ES-I3 (cell line): ENCODE results near the gene ICAM1.

Experiments
- H3K36me3 ChIP-seq: 2 replicates; pipeline ENCODE4 v1.6.1; 2013; ENCODE audit warnings: mild to moderate bottlenecking, low read length, control low read depth, moderate library complexity; ENCODE audit not compliant: insufficient read depth
- H3K4me1 ChIP-seq: 2 replicates; pipeline ENCODE4 v1.6.1; 2013; ENCODE audit warnings: mild to moderate bottlenecking, control low read depth, low read length; ENCODE audit not compliant: insufficient read depth
- H3K9ac ChIP-seq: 2 replicates; pipeline ENCODE4 v1.6.1; 2013; ENCODE audit warnings: low read depth, mild to moderate bottlenecking, low read length, moderate library complexity
- H3K9me3 ChIP-seq: 2 replicates; pipeline ENCODE4 v1.6.1; 2013; ENCODE audit warnings: mild to moderate bottlenecking, low read length, moderate library complexity; ENCODE audit not compliant: control insufficient read depth, insufficient read depth

Gene ICAM1

GRCh38 chr19:10327793-10328192, 56.9 kb downstream of the ICAM1 start:
- H3K36me3 ChIP-seq, result peaks cover 23% of the 10 kb centered on the region

GRCh38 chr19:10328558-10329429, 57.9 kb downstream of the ICAM1 start:
- peaks cover 23% of the 10 kb centered on the region for H3K36me3 ChIP-seq
- peaks cover 4% of the 10 kb centered on the region; the same call in 1 of the 2 replicates for H3K4me1 ChIP-seq

More at GRCh38 chr19:10327793-10328192, 56.9 kb downstream of the ICAM1 start:
- Histone ChIP-seq H3K4me1 (peaks cover 4% of the 10 kb centered on the region; the same call in 1 of the 2 replicates), H3K9ac (no peak overlapping the region), H3K9me3 (no peaks in the 10 kb centered on the region)

GRCh38 chr19:10329555-10329954, 58.6 kb downstream of the ICAM1 start:
- Histone ChIP-seq H3K4me1 (peaks cover 4% of the 10 kb centered on the region; the same call in 1 of the 2 replicates), H3K36me3 (peaks cover 23% of the 10 kb centered on the region), H3K9ac (no peak overlapping the region), H3K9me3 (no peaks in the 10 kb centered on the region)

More at GRCh38 chr19:10328558-10329429, 57.9 kb downstream of the ICAM1 start:
- Histone ChIP-seq H3K9ac (no peak overlapping the region), H3K9me3 (no peaks in the 10 kb centered on the region)

GRCh38 chr19:10332158-10332964, 61.4 kb downstream of the ICAM1 start:
- Histone ChIP-seq H3K9me3 (no peaks in the 10 kb centered on the region), H3K36me3 (peaks cover 23% of the 10 kb centered on the region), H3K9ac (peak overlapping the region; percentile 98; the same call in 1 of the 2 replicates), H3K4me1 (peaks cover 4% of the 10 kb centered on the region; the same call in 1 of the 2 replicates)

GRCh38 chr19:10332965-10333757, 62.2 kb downstream of the ICAM1 start, which contains the start of gene RAVER1:
Gene RAVER1, minus strand, starts transcription at chr19:10333529. Its CDS starts 22 bp downstream, at chr19:10333507.
- peaks cover 4% of the 10 kb centered on the region; the same call in 1 of the 2 replicates for H3K4me1 ChIP-seq
- H3K36me3 ChIP-seq, result peaks cover 17% of the 10 kb centered on the region

GRCh38 chr19:10333758-10334587, 63.1 kb downstream of the ICAM1 start:
- Histone ChIP-seq H3K9me3 (no peaks in the 10 kb centered on the region), H3K4me1 (peaks cover 8% of the 10 kb centered on the region), H3K9ac (peak overlapping the region; percentile 98), H3K36me3 (peaks cover 11% of the 10 kb centered on the region; the same call in 1 of the 2 replicates)

More at GRCh38 chr19:10332965-10333757, 62.2 kb downstream of the ICAM1 start, which contains the start of gene RAVER1:
- no peaks in the 10 kb centered on the region for H3K9me3 ChIP-seq
- H3K9ac ChIP-seq, result peak within 1 kb of the TSS; percentile 98

- Histone ChIP-seq H3K36me3 (0 out of 2 replicates have a peak, but pooled peaks cover 5% of the 10 kb centered on the region), H3K9me3 (no peaks in the 10 kb centered on the region), H3K4me1 (peaks cover 16% of the 10 kb centered on the region), H3K9ac (peak overlapping the region; percentile 98; the same call in 1 of the 2 replicates)
Observed at GRCh38 chr19:10334588-10335351, 63.9 kb downstream of the ICAM1 start.

- Histone ChIP-seq H3K9ac (peak overlapping the region; percentile 28; the same call in 1 of the 2 replicates), H3K4me1 (peaks cover 19% of the 10 kb centered on the region), H3K9me3 (no peaks in the 10 kb centered on the region), H3K36me3 (no peaks in the 10 kb centered on the region)
Observed at GRCh38 chr19:10335352-10335985, 64.5 kb downstream of the ICAM1 start.
